ENCODE measurements around the gene RABEP2. TPM values are rescaled to one million over a fixed set of nuclear protein-coding genes. Genes with fewer than 3 reads are reported as not detected.
"Not testable (repeated sequence)": the region's sequence is repeated elsewhere in the genome, so short reads cannot be mapped to it uniquely, and the experiment has no call there.

The RABEP2 gene
- total RNA-seq, 1 experiment from 2014 or later, result 9.7 TPM

DNA sequence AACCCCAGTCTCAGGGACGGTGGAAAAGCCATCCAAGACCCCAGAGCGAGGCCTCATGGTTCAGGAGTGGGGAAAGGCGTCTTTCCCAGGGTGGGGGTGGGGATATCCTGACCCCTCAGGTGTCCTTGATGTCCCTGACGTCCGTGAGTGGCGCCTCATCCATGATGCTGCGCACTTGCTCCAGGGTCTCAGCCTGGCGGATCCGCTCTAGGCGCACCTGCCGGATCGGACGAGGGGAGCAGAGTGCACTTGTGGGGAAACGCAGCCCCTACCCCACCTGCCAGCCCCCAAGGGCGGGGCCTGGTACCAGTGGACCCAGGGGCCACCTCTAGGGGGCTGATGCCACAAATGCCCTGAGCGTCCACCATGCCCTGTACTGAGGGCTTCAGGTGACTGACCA is 20.2 kb downstream of the RABEP2 start:
- DNase-seq (ENCODE audit: extremely low read depth, low read depth), result no peak

DNA sequence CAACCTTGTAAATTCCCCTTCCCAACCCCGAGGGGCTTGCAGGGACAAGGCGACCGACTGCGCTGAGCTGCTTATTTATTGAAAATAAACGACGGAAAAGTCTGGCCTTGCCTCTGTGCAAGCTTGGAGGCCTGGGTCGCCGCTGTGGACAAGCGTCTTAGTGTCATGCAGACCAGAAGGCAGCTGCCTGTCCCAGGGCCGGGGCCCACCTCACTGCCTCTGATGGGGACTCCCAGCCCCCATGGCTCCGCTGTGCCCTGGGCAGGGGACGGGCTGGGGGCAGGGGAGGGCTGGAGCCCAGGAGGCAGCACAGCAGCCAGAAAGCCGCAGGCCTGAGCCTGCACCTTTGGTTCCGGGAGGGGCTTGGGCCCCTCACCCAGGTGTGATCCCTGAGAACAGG is 20.7 kb downstream of the RABEP2 start:
- DNase-seq (ENCODE audit: extremely low read depth, low read depth), result no peak

- no peak for DNase-seq (ENCODE audit: extremely low read depth, low read depth)
Measured at GRCh38 chr16:28903344-28904042, 21.5 kb downstream of the RABEP2 start.

DNA sequence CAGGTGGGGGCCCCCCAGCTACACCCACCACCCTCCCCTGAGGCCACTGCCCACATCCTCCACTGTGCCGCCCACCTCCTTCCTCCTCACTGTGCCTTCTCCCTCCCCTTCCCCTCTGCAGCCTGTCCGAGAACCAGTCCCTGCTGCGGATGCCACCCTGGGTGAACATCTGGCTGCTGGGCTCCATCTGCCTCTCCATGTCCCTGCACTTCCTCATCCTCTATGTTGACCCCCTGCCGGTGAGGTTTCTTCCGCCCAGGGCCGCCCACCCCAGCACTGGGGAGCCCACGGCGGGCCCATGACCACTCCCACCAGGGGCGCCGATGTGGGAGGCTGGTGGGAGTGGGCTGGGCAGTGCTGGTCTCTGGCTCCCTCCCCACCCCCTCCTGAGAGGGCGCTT is 22.1 kb downstream of the RABEP2 start:
- DNase-seq (ENCODE audit: extremely low read depth, low read depth), result no peak

DNA sequence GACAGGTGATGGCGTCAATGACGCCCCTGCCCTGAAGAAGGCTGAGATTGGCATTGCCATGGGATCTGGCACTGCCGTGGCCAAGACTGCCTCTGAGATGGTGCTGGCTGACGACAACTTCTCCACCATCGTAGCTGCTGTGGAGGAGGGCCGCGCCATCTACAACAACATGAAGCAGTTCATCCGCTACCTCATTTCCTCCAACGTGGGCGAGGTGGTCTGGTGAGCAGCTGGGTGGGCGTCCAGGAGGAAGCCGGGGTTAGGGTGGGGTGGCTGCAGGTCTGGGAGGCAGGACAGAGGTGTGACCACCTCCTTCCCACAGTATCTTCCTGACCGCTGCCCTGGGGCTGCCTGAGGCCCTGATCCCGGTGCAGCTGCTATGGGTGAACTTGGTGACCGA is 23.2 kb downstream of the RABEP2 start:
- DNase-seq (ENCODE audit: extremely low read depth, low read depth), result no peak

DNA sequence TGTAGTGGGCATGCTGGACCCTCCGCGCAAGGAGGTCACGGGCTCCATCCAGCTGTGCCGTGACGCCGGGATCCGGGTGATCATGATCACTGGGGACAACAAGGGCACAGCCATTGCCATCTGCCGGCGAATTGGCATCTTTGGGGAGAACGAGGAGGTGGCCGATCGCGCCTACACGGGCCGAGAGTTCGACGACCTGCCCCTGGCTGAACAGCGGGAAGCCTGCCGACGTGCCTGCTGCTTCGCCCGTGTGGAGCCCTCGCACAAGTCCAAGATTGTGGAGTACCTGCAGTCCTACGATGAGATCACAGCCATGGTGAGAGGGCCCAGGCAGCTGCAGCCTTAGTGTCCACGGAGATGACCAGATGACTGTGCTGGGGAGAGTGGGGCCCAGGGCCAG is 24.4 kb downstream of the RABEP2 start:
- no peak for DNase-seq (ENCODE audit: extremely low read depth, low read depth)

DNA sequence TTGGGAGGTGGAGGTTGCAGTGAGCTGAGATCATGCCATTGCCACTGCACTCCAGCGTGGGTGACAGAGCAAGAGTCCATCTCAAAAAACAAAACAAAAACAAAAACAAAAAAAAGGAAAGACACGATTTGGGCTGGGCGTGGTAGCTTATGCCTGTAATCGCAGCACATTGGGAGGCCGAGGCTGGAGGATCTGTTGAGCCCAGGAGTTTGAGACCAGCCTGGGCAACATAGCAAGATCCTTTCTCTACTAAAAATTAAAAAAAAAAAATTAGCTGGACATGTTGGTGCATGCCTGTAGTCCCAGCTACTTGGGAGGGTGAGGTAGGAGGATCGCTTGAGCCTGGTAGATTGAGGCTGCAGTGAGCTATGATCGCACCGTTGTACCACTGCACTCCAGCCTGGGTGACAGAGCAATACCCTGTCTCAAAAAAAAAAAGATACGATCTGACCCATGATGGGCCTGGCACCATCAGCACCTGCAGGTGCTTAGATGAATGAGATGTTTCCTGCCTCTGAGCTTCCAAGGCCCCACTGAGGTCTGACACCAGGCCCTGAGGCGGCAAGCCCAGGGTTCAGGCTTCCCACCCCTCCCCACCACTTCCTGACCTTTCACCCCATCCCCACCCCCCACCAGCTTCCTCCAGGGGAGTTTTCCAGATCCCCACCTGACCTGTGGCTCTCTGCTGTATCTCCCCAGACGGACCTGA is 25.0 kb downstream of the RABEP2 start:
- no peak for DNase-seq (ENCODE audit: extremely low read depth, low read depth)

- no peak for DNase-seq (ENCODE audit: extremely low read depth, low read depth)
Measured at GRCh38 chr16:28898942-28899341, 26.1 kb downstream of the RABEP2 start.

- no peak for DNase-seq (ENCODE audit: extremely low read depth, low read depth)
Measured at GRCh38 chr16:28898266-28898665, 26.8 kb downstream of the RABEP2 start.

- DNase-seq (ENCODE audit: extremely low read depth, low read depth), result no peak
Measured at GRCh38 chr16:28897826-28898225, 27.2 kb downstream of the RABEP2 start.

DNA sequence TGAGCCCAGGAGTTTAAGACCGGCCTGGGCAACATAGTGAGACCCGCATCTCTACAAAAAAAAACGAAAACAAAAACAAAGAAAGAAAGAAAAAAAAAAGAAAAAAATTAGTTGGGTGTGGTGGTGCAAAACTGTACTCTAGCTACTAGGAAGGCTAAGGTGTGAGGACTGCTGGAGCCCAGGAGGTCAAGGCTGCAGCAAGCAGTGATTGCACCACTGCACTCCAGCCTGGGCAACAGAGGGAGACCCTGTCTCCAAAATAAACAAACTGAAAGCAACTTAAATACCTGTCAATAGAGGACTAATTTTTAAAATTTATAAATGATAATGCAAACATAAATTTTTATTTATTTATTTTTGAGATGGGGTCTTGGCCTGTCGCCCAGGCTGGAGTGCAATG is 29.4 kb downstream of the RABEP2 start:
- DNase-seq (ENCODE audit: extremely low read depth, low read depth), result no peak

GRCh38 chr16:28893291-28893690 is 31.7 kb downstream of the RABEP2 start:
- DNase-seq (ENCODE audit: extremely low read depth, low read depth), result no peak

DNA sequence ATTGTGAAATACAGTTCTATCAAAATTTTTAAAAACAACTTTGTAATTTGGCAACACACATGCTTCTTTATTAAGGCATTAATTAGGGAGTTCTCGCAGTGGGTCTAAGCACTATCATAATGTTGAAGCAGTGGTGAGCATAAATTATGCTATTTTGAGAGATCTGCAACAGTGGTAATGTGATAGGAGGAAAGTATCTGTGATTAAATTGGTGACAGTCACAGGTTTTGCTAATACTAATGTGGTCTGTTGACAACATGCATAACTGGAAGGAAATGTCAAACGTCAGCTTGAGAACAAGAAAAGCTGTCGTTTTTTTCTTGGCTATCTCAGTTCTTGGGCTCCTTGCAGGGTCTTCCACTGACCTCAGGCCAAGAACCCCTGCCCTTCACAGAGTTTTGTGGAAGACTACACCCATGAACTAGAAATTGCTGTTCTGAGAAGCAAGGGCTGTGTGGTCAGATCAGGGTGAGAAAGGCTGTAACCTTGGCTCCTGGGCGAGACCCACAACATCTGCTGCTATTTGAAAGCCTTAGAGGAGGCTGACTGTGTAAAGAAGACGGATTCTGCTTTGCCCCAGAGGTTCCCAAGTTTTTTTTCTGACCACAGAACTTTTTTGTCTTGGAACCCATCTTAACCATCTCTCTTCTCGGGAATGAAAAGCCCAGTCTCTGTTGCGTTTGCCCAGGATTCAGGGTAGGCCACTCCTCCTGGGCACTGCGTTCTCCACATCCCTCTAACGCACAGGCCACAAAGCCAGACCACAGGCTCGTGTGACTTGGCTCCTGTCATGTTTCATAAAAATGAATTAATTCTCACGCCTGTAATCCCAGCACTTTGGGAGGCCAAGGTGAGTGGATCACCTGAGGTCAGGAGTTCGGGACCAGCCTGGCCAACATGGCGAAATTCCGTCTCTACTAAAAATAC is 32.8 kb downstream of the RABEP2 start:
- no peak for DNase-seq (ENCODE audit: extremely low read depth, low read depth)

DNA sequence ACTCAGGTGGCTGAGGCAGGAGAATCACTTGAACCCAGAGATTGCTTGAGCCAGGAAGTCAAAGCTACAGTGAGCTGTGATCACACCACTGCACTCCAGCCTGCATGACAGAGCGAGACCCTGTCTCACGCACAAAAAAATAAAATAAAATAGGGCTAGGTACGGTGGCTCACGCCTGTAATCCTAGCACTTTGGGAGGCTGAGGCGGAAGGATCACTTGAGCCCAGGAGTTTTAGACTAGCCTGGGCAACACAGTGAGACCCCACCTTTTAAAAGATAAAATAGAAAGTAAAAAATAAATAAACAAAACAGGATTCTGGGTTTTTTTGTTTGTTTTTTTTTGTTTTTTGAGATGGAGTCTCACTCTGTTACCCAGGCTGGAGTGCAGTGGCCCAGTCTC is 34.7 kb downstream of the RABEP2 start:
- DNase-seq (ENCODE audit: extremely low read depth, low read depth), result not testable (repeated sequence)

DNA sequence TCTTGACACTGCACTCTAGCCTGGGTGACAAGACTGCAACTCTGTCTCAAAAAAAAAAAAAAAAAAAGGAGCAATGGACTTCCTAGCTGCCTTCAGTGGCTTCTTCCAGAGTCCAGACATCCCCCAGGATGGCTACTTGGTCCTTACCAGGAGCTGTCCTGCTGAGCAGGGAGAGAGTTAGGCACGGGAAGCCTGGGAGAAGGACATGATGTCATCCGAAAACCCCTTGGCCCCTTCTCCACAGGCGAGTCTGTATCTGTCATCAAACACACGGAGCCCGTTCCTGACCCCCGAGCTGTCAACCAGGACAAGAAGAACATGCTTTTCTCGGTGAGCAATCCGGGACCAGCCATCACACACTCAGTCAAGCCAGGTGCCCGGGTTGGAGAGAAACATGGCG is 38.1 kb downstream of the RABEP2 start:
- no peak for DNase-seq (ENCODE audit: extremely low read depth, low read depth)

GRCh38 chr16:28884045-28884444 is 41.0 kb downstream of the RABEP2 start:
- no peak for DNase-seq (ENCODE audit: extremely low read depth, low read depth)

GRCh38 chr16:28883221-28883996 is 41.6 kb downstream of the RABEP2 start:
- no peak for DNase-seq (ENCODE audit: extremely low read depth, low read depth)

DNA sequence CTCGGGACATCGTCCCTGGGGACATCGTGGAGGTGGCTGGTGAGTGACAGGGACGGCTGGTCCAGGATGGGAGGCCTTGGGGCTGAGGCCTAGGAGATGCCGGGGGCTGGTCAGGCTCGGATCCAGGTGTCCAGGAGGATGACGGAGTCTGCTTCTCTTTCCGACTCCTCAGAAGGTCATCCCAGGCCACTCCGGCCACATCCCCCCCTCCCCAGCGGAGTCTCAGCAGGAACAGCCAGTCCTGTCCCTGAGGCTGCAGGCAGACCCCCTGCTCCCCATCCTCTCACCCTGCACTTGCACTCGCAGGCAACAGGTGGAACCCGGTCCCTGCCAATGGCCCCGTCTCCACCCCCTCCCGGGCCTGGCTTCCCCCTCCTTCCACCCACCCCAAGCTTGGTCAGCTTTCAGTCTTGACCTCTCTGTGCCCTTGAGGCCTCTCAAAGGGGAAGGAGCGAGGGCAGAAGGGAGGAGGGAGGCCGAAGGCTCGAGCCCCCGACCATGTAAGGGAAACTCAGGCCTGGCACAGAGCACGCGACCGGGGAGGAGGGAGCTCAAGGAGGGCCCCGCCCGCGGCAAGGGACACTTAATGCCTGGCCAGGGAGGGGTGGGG is 42.4 kb downstream of the RABEP2 start:
- no peak for DNase-seq (ENCODE audit: extremely low read depth, low read depth)

- not testable (repeated sequence) for DNase-seq (ENCODE audit: extremely low read depth, low read depth)
Measured at GRCh38 chr16:28881565-28881964, 43.5 kb downstream of the RABEP2 start.

DNA sequence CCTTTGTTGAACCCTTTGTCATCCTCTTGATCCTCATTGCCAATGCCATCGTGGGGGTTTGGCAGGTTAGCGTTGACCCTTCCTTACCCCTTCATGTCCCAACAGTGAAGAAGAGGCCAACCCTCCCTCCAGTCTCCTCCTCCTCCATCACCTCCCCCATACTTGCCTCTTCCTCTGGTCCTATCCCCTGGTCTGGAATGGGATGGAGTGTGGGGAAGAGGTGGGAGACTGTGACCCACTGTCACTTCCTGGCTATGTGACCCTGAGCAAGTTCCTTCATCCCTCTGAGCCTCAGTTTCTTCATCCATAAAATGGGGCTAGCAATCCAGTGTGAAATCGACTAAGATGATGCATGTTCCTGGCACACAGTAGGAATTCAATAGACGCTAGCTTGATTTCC is 44.1 kb downstream of the RABEP2 start:
- no peak for DNase-seq (ENCODE audit: extremely low read depth, low read depth)
